Measurements from ENCODE around the gene ARG2.

ARG2 gene

GRCh38 chr14:67574156-67574555, 45.6 kb upstream of the ARG2 start:
- no peak overlapping the region for H3K4me3 ChIP-seq (ENCODE audit: low read depth, low read length)
- DNase-seq (ENCODE audit: low read depth) = no peak
- TF ChIP-seq CTCF (IDR thresholded peaks at IDR 0.05; ENCODE audit: insufficient read depth, low read depth, low read length, missing control alignments) = no peak

GRCh38 chr14:67574806-67575205, 44.9 kb upstream of the ARG2 start:
- H3K4me3 ChIP-seq (ENCODE audit: low read depth, low read length) = no peak overlapping the region
- TF ChIP-seq CTCF (IDR thresholded peaks at IDR 0.05; ENCODE audit: insufficient read depth, low read depth, low read length, missing control alignments) = no peak
- DNase-seq (ENCODE audit: low read depth) = no peak

- DNase-seq (ENCODE audit: low read depth) = no peak
- no peak for TF ChIP-seq CTCF (IDR thresholded peaks at IDR 0.05; ENCODE audit: insufficient read depth, low read depth, low read length, missing control alignments)
- H3K4me3 ChIP-seq (ENCODE audit: low read depth, low read length) = no peak overlapping the region
Observed at GRCh38 chr14:67575684-67576083, 44.0 kb upstream of the ARG2 start.

- TF ChIP-seq CTCF (IDR thresholded peaks at IDR 0.05; ENCODE audit: insufficient read depth, low read depth, low read length, missing control alignments) = no peak
- DNase-seq (ENCODE audit: low read depth) = no peak
- H3K4me3 ChIP-seq (ENCODE audit: low read depth, low read length) = no peak overlapping the region
Observed at GRCh38 chr14:67576216-67576955, 43.3 kb upstream of the ARG2 start.

GRCh38 chr14:67577181-67577808, 42.4 kb upstream of the ARG2 start:
- no peak for TF ChIP-seq CTCF (IDR thresholded peaks at IDR 0.05; ENCODE audit: insufficient read depth, low read depth, low read length, missing control alignments)
- no peak for DNase-seq (ENCODE audit: low read depth)
- no peak overlapping the region for H3K4me3 ChIP-seq (ENCODE audit: low read depth, low read length)

GRCh38 chr14:67577909-67578749, 41.6 kb upstream of the ARG2 start:
- H3K4me3 ChIP-seq (ENCODE audit: low read depth, low read length) = no peak overlapping the region
- DNase-seq (ENCODE audit: low read depth) = no peak
- no peak for TF ChIP-seq CTCF (IDR thresholded peaks at IDR 0.05; ENCODE audit: insufficient read depth, low read depth, low read length, missing control alignments)
